ENCODE results near the gene STYK1. TPM values are rescaled to one million over a fixed set of nuclear protein-coding genes. Genes with fewer than 3 reads are reported as not detected.
A peak's percentile ranks its signal among the peaks of the same experiment; 100 is the strongest.
"Not testable (repeated sequence)": the region's sequence is repeated elsewhere in the genome, so short reads cannot be mapped to it uniquely, and the experiment has no call there.

The STYK1 gene
- total and polyA plus RNA-seq, 5 experiments from 2014 or later, result 0.10 to 0.47 (median 0.19) TPM; not detected in 2

DNA sequence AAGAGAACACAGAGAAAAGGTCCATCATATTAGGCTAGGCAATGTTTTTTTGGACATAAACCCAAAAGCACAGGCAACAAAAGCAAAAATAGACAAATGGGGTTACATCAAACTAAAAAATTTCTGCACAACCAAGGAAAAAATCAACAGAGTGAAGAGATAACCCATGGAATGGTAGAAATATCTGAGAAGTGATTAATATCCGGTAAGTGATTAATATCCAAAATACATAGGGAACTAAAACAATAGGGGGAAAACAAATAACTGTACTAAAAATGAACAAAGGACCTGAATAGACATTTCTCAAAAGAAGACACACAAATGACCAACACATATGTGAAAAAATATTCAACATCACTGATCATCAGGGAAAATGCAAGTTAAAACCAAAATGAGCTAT, 4.3 kb downstream of the STYK1 start:
- Mint-ChIP-seq H3K27me3 (peaks cover 0 to 10% (median 0%) of the 10 kb centered on the region in 5 donors), H3K4me1 (peaks cover 22 to 55% (median 51%) of the 10 kb centered on the region in 4 donors), H3K36me3 (no peaks in the 10 kb centered on the region), H3K4me3 (peak overlapping the region in 1 of 10 donors; percentile 14), H3K9me3 (peaks cover 0 to 3% (median 0%) of the 10 kb centered on the region in 9 donors), H3K27ac (peak overlapping the region in 4 of 10 donors; percentile 4 to 86 (median 32))
- POLR2A ChIA-PET, result no interaction called here
- ATAC-seq, result no peak
- DNase-seq, result no peak

GRCh38 chr12:10668526-10668925, 5.3 kb downstream of the STYK1 start:
- DNase-seq, result peak in 2 of 10 donors; percentile 21 to 30
- no peaks in the 10 kb centered on the region for H3K36me3 Mint-ChIP-seq
- ATAC-seq, result peak; percentile 40 to 56
- POLR2A ChIA-PET, result interaction anchor here (0.6 kb wide), 1 partner anchor 337 kb away, joined by 3 read pairs; no protein-coding TSS in a partner anchor
- peak overlapping the region; percentile 13 to 90 (median 78) for H3K27ac Mint-ChIP-seq
- H3K9me3 Mint-ChIP-seq, result peaks cover 0 to 3% (median 0%) of the 10 kb centered on the region in 9 donors
- H3K27me3 Mint-ChIP-seq, result peaks cover 0 to 8% (median 0%) of the 10 kb centered on the region in 5 donors
- H3K4me3 Mint-ChIP-seq, result peak overlapping the region; percentile 75 to 90 (median 83)
- H3K4me1 Mint-ChIP-seq, result peaks cover 17 to 46% (median 41%) of the 10 kb centered on the region in 4 donors

DNA sequence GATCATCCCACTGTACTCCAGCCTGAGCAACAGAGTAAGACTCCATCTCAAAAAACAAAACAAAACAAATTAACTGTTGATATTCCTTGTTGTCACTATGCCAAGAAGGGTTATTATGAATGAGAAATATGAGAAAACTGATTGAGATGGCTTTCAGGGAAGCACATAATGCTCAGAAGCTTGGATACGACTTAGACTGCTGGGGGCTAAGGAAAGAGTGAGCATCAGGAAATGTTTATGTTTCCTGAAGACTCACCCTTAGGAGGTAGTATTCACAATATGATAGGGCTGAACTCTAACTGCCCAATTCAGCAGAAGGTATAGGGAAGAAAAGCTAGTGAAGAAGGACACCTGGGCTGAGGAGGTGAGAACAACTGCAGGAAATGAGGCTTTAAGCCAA, 6.3 kb downstream of the STYK1 start:
- POLR2A ChIA-PET, result interaction anchor here (0.7 to 0.8 kb wide), 2 partner anchors 53 to 55 kb away, joined by 3 read pairs; no protein-coding TSS in a partner anchor
- Mint-ChIP-seq H3K36me3 (no peaks in the 10 kb centered on the region), H3K4me1 (peaks cover 12 to 36% (median 32%) of the 10 kb centered on the region in 4 donors), H3K27me3 (peaks cover 0 to 7% (median 0%) of the 10 kb centered on the region in 5 donors), H3K27ac (peak overlapping the region in 5 of 10 donors; percentile 13 to 80 (median 60)), H3K4me3 (peak overlapping the region; percentile 37 to 83 (median 70)), H3K9me3 (peaks cover 0 to 3% (median 0%) of the 10 kb centered on the region in 9 donors)
- DNase-seq, result no peak
- ATAC-seq, result no peak

DNA sequence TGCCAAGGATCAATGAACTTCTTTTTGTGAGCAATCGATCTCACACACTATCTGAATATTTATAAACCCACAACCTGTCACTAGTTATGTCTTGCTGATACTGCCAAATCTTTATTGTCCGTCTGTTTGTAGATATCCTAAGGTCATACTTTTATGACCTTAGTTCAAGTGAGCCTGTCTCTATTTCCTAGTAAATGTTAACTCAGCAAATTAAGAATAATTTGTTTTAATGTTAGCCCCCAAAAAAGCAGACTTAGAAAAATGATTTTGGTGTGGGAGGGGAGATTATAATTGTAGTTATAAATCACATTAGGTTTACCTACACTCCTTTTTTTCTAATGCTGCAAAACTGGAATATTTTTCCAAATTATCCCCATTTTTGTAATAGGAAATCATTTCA, 9.4 kb downstream of the STYK1 start:
- no peak for ATAC-seq
- peaks cover 9 to 20% (median 14%) of the 10 kb centered on the region in 4 donors for H3K4me1 Mint-ChIP-seq
- H3K4me3 Mint-ChIP-seq, result no peak overlapping the region
- H3K9me3 Mint-ChIP-seq, result no peaks in the 10 kb centered on the region
- no peaks in the 10 kb centered on the region for H3K36me3 Mint-ChIP-seq
- H3K27ac Mint-ChIP-seq, result no peak overlapping the region
- peaks cover 0 to 7% (median 0%) of the 10 kb centered on the region in 5 donors for H3K27me3 Mint-ChIP-seq
- no peak for DNase-seq
- POLR2A ChIA-PET, result no interaction called here

- H3K27me3 Mint-ChIP-seq, result peaks cover 0 to 7% (median 0%) of the 10 kb centered on the region in 5 donors
- no peak overlapping the region for H3K4me3 Mint-ChIP-seq
- H3K4me1 Mint-ChIP-seq, result peaks cover 7 to 13% (median 11%) of the 10 kb centered on the region in 4 donors
- H3K36me3 Mint-ChIP-seq, result no peaks in the 10 kb centered on the region
- H3K27ac Mint-ChIP-seq, result no peak overlapping the region
- no peak for DNase-seq
- ATAC-seq, result no peak
- no peaks in the 10 kb centered on the region for H3K9me3 Mint-ChIP-seq
- POLR2A ChIA-PET, result no interaction called here
These were observed 10.0 kb downstream of the STYK1 start for GRCh38 chr12:10663869-10664268.

- Mint-ChIP-seq H3K27me3 (peaks cover 0 to 2% (median 0%) of the 10 kb centered on the region in 5 donors), H3K27ac (no peak overlapping the region)
- POLR2A ChIA-PET, result no interaction called here
These were observed 12.5 kb downstream of the STYK1 start for GRCh38 chr12:10661338-10661737.

GRCh38 chr12:10654003-10654402, 19.8 kb downstream of the STYK1 start:
- no peak overlapping the region for H3K4me3 Mint-ChIP-seq
- POLR2A ChIA-PET, result no interaction called here
- no peaks in the 10 kb centered on the region for H3K27me3 Mint-ChIP-seq
- no peak for ATAC-seq
- peaks cover 0 to 14% (median 8%) of the 10 kb centered on the region in 9 donors for H3K9me3 Mint-ChIP-seq
- DNase-seq, result no peak
- H3K27ac Mint-ChIP-seq, result no peak overlapping the region
- H3K36me3 Mint-ChIP-seq, result peaks cover 0 to 9% (median 0%) of the 10 kb centered on the region in 3 donors
- no peaks in the 10 kb centered on the region for H3K4me1 Mint-ChIP-seq

More at GRCh38 chr12:10661338-10661737, 12.5 kb downstream of the STYK1 start:
- H3K36me3 Mint-ChIP-seq, result peaks cover 0 to 4% (median 0%) of the 10 kb centered on the region in 3 donors
- H3K4me3 Mint-ChIP-seq, result no peak overlapping the region
- no peak for DNase-seq
- no peak for ATAC-seq
- H3K9me3 Mint-ChIP-seq, result peaks cover 0 to 8% (median 4%) of the 10 kb centered on the region in 9 donors
- H3K4me1 Mint-ChIP-seq, result no peaks in the 10 kb centered on the region

DNA sequence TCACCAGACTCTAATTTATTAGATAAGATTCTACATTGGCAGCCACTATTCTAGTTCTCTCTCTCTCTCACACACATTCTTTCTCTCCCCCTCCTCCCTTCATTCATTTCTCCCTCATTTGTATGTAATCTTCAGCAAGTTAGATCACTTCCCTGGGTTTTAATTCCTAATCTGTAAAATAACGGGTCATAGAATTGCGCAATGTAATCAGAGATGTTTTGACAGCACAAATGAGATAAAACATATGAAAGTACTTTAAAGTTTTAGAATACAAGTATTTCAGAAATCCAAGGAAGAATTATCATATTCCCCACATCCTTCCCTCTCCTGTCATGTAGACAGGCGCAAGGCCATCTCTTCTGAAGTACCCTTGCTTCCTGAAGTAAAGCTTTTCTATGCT, 21.7 kb downstream of the STYK1 start:
- peaks cover 0 to 3% (median 0%) of the 10 kb centered on the region in 5 donors for H3K27me3 Mint-ChIP-seq
- DNase-seq, result no peak
- peaks cover 0 to 16% (median 8%) of the 10 kb centered on the region in 3 donors for H3K36me3 Mint-ChIP-seq
- H3K4me1 Mint-ChIP-seq, result no peaks in the 10 kb centered on the region
- H3K4me3 Mint-ChIP-seq, result no peak overlapping the region
- POLR2A ChIA-PET, result no interaction called here
- peaks cover 0 to 23% (median 14%) of the 10 kb centered on the region in 9 donors for H3K9me3 Mint-ChIP-seq
- no peak overlapping the region for H3K27ac Mint-ChIP-seq
- no peak for ATAC-seq

DNA sequence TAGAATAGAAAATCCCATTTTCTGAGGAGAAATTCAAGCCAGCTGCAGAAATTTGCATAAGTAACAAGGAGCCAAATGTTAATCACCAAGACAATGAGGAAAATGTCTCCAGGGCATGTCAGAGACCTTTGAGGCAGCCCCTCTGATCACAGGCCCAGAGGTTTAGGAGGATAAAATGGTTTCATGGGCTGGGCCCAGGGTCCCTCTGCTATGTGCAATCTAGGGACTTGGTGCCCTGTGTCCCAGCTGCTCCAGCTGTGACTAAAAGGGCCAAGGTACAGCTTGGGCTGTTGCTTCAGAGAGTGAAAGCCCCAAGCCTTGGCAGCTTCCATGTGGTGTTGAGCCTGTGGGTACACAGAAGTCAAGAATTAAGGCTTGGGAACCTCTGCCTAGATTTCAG, 27.3 kb downstream of the STYK1 start:
- H3K27ac Mint-ChIP-seq, H3K27me3 Mint-ChIP-seq, POLR2A ChIA-PET, H3K4me3 Mint-ChIP-seq, DNase-seq, H3K4me1 Mint-ChIP-seq, ATAC-seq: not testable (repeated sequence)
- Mint-ChIP-seq H3K9me3 (peaks cover 9 to 39% (median 25%) of the 10 kb centered on the region in 9 donors), H3K36me3 (peaks cover 2 to 32% (median 31%) of the 10 kb centered on the region in 3 donors)

DNA sequence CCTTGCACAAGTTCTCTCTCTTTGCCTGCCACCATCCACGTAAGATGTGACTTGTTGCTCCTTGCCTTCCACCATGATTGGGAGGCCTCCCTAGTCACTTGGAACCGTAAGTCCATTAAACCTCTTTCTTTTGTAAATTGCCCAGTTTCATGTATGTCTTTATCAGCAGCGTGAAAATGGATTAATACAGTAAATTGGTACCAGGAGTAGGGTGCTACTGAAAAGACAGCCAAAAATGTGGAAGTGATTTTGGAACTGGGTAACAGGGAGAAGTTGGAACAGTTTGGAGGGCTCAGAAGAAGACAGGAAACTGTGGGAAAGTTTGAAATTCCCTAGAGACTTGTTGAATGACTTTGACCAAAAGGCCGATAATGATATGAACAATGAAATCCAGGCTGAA, 27.9 kb downstream of the STYK1 start:
- DNase-seq (no peak), ATAC-seq (no peak)
- H3K27ac Mint-ChIP-seq, result no peak overlapping the region
- peaks cover 9 to 39% (median 25%) of the 10 kb centered on the region in 9 donors for H3K9me3 Mint-ChIP-seq
- no peak overlapping the region for H3K4me3 Mint-ChIP-seq
- POLR2A ChIA-PET, result no interaction called here
- no peaks in the 10 kb centered on the region for H3K4me1 Mint-ChIP-seq
- H3K27me3 Mint-ChIP-seq, result peaks cover 0 to 11% (median 2%) of the 10 kb centered on the region in 5 donors
- H3K36me3 Mint-ChIP-seq, result peaks cover 2 to 32% (median 31%) of the 10 kb centered on the region in 3 donors

- Mint-ChIP-seq H3K36me3 (peaks cover 2 to 23% (median 22%) of the 10 kb centered on the region in 3 donors), H3K4me3 (no peak overlapping the region), H3K4me1 (no peaks in the 10 kb centered on the region), H3K27ac (no peak overlapping the region), H3K27me3 (peaks cover 0 to 9% (median 2%) of the 10 kb centered on the region in 5 donors), H3K9me3 (peaks cover 6 to 30% (median 22%) of the 10 kb centered on the region in 9 donors)
- DNase-seq (no peak), ATAC-seq (no peak)
- POLR2A ChIA-PET, result interaction anchor here (0.6 kb wide), 1 partner anchor 262 kb away, joined by 6 read pairs; no protein-coding TSS in a partner anchor
These were observed 31.9 kb downstream of the STYK1 start for GRCh38 chr12:10641735-10642500.

GRCh38 chr12:10638728-10639127, 35.1 kb downstream of the STYK1 start:
- H3K27ac Mint-ChIP-seq, result no peak overlapping the region
- H3K4me3 Mint-ChIP-seq, result no peak overlapping the region
- ATAC-seq (no peak), DNase-seq (no peak)
- no peaks in the 10 kb centered on the region for H3K4me1 Mint-ChIP-seq
- peaks cover 0 to 2% (median 0%) of the 10 kb centered on the region in 3 donors for H3K36me3 Mint-ChIP-seq
- peaks cover 0 to 4% (median 0%) of the 10 kb centered on the region in 5 donors for H3K27me3 Mint-ChIP-seq
- POLR2A ChIA-PET, result no interaction called here
- no peaks in the 10 kb centered on the region for H3K9me3 Mint-ChIP-seq

GRCh38 chr12:10636611-10637010, 37.2 kb downstream of the STYK1 start:
- no peak overlapping the region for H3K27ac Mint-ChIP-seq
- H3K4me1 Mint-ChIP-seq, result no peaks in the 10 kb centered on the region
- DNase-seq (no peak), ATAC-seq (no peak)
- H3K4me3 Mint-ChIP-seq, result no peak overlapping the region
- H3K9me3 Mint-ChIP-seq, result no peaks in the 10 kb centered on the region
- POLR2A ChIA-PET, result no interaction called here
- peaks cover 0 to 2% (median 0%) of the 10 kb centered on the region in 3 donors for H3K36me3 Mint-ChIP-seq
- peaks cover 0 to 4% (median 0%) of the 10 kb centered on the region in 5 donors for H3K27me3 Mint-ChIP-seq

Data from naive thymus-derived CD8-positive, alpha-beta T cell (primary cell).